A673 (cell line): ENCODE data around the gene SLC18B1. TPM values are rescaled to one million over a fixed set of nuclear protein-coding genes. Genes with fewer than 3 reads are reported as not detected.

Source experiments
- BruUV-seq: library from RNA; stranded (reverse); fragments of 400-500 nt; replicated peaks from 2 replicates; lab custom pipeline; 2021; lab: Mats Ljungman, UMichigan
- CTCF ChIA-PET: fragments of 300-600 bp; sonication (Branson Sonifier 250); formaldehyde crosslinking; loops from one replicate; lab custom pipeline; 2022; ENCODE audit warnings: antibody characterized with exemption; lab: Charles Lee
- POLR2A ChIA-PET: fragments of 300-600 bp; sonication (Branson Sonifier 250); formaldehyde crosslinking; loops from one replicate; lab custom pipeline; 2022; ENCODE audit warnings: antibody characterized with exemption; ENCODE audit not compliant: low non-redundant PET; lab: Charles Lee
- DNase-seq: peaks from one replicate; pipeline ENCODE4 v3.0.0-alpha.2; 2015; ENCODE audit warnings: low spot score
- H3K27ac ChIP-seq: fragments of 200-600 bp; sonication (generic); 2 replicates; pipeline ENCODE4 v1.5.1; 2016; ENCODE audit warnings: mixed run types, low read depth, mild to moderate bottlenecking, mixed read lengths, antibody characterized with exemption, low read length; ENCODE audit not compliant: poor library complexity, severe bottlenecking
- H3K27me3 ChIP-seq: fragments of 200-600 bp; sonication (generic); replicated peaks from 2 replicates; pipeline ENCODE4 v1.6.1; 2017; ENCODE audit warnings: mixed run types, low read depth, mild to moderate bottlenecking, mixed read lengths, antibody characterized with exemption, low read length; ENCODE audit not compliant: insufficient read depth, poor library complexity
- H3K36me3 ChIP-seq: fragments of 200-600 bp; sonication (generic); 2 replicates; pipeline ENCODE4 v1.6.1; 2016; ENCODE audit warnings: mixed run types, mild to moderate bottlenecking, mixed read lengths, antibody characterized with exemption, low read length; ENCODE audit not compliant: insufficient read depth, poor library complexity, severe bottlenecking
- H3K4me1 ChIP-seq: fragments of 200-600 bp; sonication (generic); 2 replicates; pipeline ENCODE4 v1.6.1; 2017; ENCODE audit warnings: mixed run types, mild to moderate bottlenecking, mixed read lengths, antibody characterized with exemption, low read length; ENCODE audit not compliant: insufficient read depth, poor library complexity, severe bottlenecking
- H3K4me3 ChIP-seq: fragments of 200-600 bp; sonication (generic); 2 replicates; pipeline ENCODE4 v1.5.1; 2016; ENCODE audit warnings: low read depth, mixed run types, mild to moderate bottlenecking, mixed read lengths, low read length; ENCODE audit not compliant: poor library complexity, severe bottlenecking
- H3K9me3 ChIP-seq: fragments of 200-600 bp; sonication (generic); 2 replicates; pipeline ENCODE4 v1.6.1; 2016; ENCODE audit warnings: mixed run types, low read depth, mild to moderate bottlenecking, mixed read lengths, antibody characterized with exemption, low read length; ENCODE audit not compliant: poor library complexity, severe bottlenecking
- CTCF ChIP-seq: fragments of 300-800, 200-600 bp; sonication (generic); conservative IDR thresholded peaks from 2 replicates; pipeline ENCODE4 v1.5.1; 2017; ENCODE audit warnings: low read depth, mild to moderate bottlenecking, antibody characterized with exemption, low read length, moderate library complexity, mixed read lengths
- EZH2 ChIP-seq: fragments of 200-600 bp; sonication (generic); IDR thresholded peaks from 2 replicates; pipeline ENCODE4 v1.6.1; 2017; ENCODE audit warnings: borderline replicate concordance, low read depth, mild to moderate bottlenecking, mixed read lengths, antibody characterized with exemption, low read length; ENCODE audit not compliant: poor library complexity, severe bottlenecking
- intact Hi-C: fragments of 100-400 bp; cut with micrococcal nuclease; formaldehyde crosslinking; loops from one replicate; pipeline ENCODE4 v1.10.0; 2022; ENCODE audit not compliant: unreplicated experiment
- total RNA-seq: library from RNA; stranded (reverse); gene quantifications from 2 replicates; pipeline ENCODE4 v1.2.3, GENCODE V29; 2021

SLC18B1 gene
- total RNA-seq, 1 experiment from 2014 or later, result 25.2 TPM

GRCh38 chr6:132746048-132746447 is 52.4 kb downstream of the SLC18B1 start:
- Histone ChIP-seq H3K4me1 (no peaks in the 10 kb centered on the region), H3K4me3 (no peak overlapping the region), H3K36me3 (no peaks in the 10 kb centered on the region), H3K27me3 (no peaks in the 10 kb centered on the region), H3K9me3 (no peaks in the 10 kb centered on the region), H3K27ac (no peak overlapping the region)
- ChIA-PET POLR2A (no interaction called here), CTCF (no interaction called here)
- intact Hi-C loops, result no loop called here
- no TSS peak for BruUV-seq
- no peak for TF ChIP-seq CTCF
- TF ChIP-seq EZH2, result no peak
- no peak for DNase-seq

GRCh38 chr6:132742495-132742894 is 55.9 kb downstream of the SLC18B1 start:
- no TSS peak for BruUV-seq
- no peaks in the 10 kb centered on the region for H3K27me3 ChIP-seq
- POLR2A ChIA-PET, result no interaction called here

GRCh38 chr6:132741281-132741680 is 57.2 kb downstream of the SLC18B1 start:
- Histone ChIP-seq H3K4me1 (no peaks in the 10 kb centered on the region), H3K27ac (no peak overlapping the region), H3K9me3 (no peaks in the 10 kb centered on the region), H3K36me3 (no peaks in the 10 kb centered on the region), H3K27me3 (peaks cover 10% of the 10 kb centered on the region), H3K4me3 (no peak overlapping the region)
- ChIA-PET POLR2A (no interaction called here), CTCF (no interaction called here)
- BruUV-seq, result no TSS peak
- intact Hi-C loops, result no loop called here
- DNase-seq, result no peak
- TF ChIP-seq EZH2 (no peak), CTCF (no peak)

More at GRCh38 chr6:132742495-132742894, 55.9 kb downstream of the SLC18B1 start:
- CTCF ChIA-PET, result no interaction called here
- Histone ChIP-seq H3K27ac (no peak overlapping the region), H3K36me3 (no peaks in the 10 kb centered on the region), H3K4me3 (no peak overlapping the region), H3K9me3 (no peaks in the 10 kb centered on the region), H3K4me1 (no peaks in the 10 kb centered on the region)
- intact Hi-C loops, result no loop called here
- DNase-seq, result no peak
- TF ChIP-seq EZH2 (no peak), CTCF (no peak)
